Measurements from ENCODE around the gene MBNL1. TPM values are rescaled to one million over a fixed set of nuclear protein-coding genes. Genes with fewer than 3 reads are reported as not detected.
"Not testable (repeated sequence)": the region's sequence is repeated elsewhere in the genome, so short reads cannot be mapped to it uniquely, and the experiment has no call there.

The MBNL1 gene
- total and polyA plus RNA-seq, 4 donors, result 25.8 to 121 (median 71.9) TPM

- Histone ChIP-seq H3K4me3 (ENCODE audit: low read depth, low read length) (no peak overlapping the region), H3K4me1 (ENCODE audit: control insufficient read depth, insufficient read depth, low read length) (no peaks in the 10 kb centered on the region), H3K36me3 (ENCODE audit: control insufficient read depth, insufficient read depth, low read length) (no peaks in the 10 kb centered on the region), H3K27me3 (ENCODE audit: control insufficient read depth, insufficient read depth, low read length) (no peaks in the 10 kb centered on the region), H3K9me3 (ENCODE audit: control insufficient read depth, insufficient read depth, low read length) (no peaks in the 10 kb centered on the region), H3K27ac (ENCODE audit: low read depth, low read length) (no peak overlapping the region)
- DNase-seq (ENCODE audit: low read depth in 4 of 6, low spot score in 6 of 6), result no peak
- WGBS (ENCODE audit: insufficient coverage), result 100% methylated on average over 1 of the region's 4 CpGs
Measured at GRCh38 chr3:152395764-152396163, 127.0 kb downstream of the MBNL1 start.

GRCh38 chr3:152396867-152397266 is 128.1 kb downstream of the MBNL1 start:
- H3K9me3 ChIP-seq (ENCODE audit: control insufficient read depth, insufficient read depth, low read length), result no peaks in the 10 kb centered on the region
- no peak overlapping the region for H3K4me3 ChIP-seq (ENCODE audit: low read depth, low read length)
- no peaks in the 10 kb centered on the region for H3K4me1 ChIP-seq (ENCODE audit: control insufficient read depth, insufficient read depth, low read length)
- no peak overlapping the region for H3K27ac ChIP-seq (ENCODE audit: low read depth, low read length)
- no peak for DNase-seq (ENCODE audit: low read depth in 4 of 6, low spot score in 6 of 6)
- no peaks in the 10 kb centered on the region for H3K27me3 ChIP-seq (ENCODE audit: control insufficient read depth, insufficient read depth, low read length)
- H3K36me3 ChIP-seq (ENCODE audit: control insufficient read depth, insufficient read depth, low read length), result no peaks in the 10 kb centered on the region

GRCh38 chr3:152397348-152397747 is 128.6 kb downstream of the MBNL1 start:
- not testable (repeated sequence) for H3K36me3 ChIP-seq (ENCODE audit: control insufficient read depth, insufficient read depth, low read length); H3K9me3 ChIP-seq (ENCODE audit: control insufficient read depth, insufficient read depth, low read length); H3K27ac ChIP-seq (ENCODE audit: low read depth, low read length); H3K27me3 ChIP-seq (ENCODE audit: control insufficient read depth, insufficient read depth, low read length); H3K4me3 ChIP-seq (ENCODE audit: low read depth, low read length); DNase-seq (ENCODE audit: low read depth in 4 of 6, low spot score in 6 of 6); H3K4me1 ChIP-seq (ENCODE audit: control insufficient read depth, insufficient read depth, low read length)
- WGBS (ENCODE audit: insufficient coverage), result no CpG with 5 or more reads among the region's 2 CpGs

GRCh38 chr3:152398495-152398894 is 129.8 kb downstream of the MBNL1 start:
- H3K27me3 ChIP-seq (ENCODE audit: control insufficient read depth, insufficient read depth, low read length), result no peaks in the 10 kb centered on the region
- H3K4me1 ChIP-seq (ENCODE audit: control insufficient read depth, insufficient read depth, low read length), result no peaks in the 10 kb centered on the region
- DNase-seq (ENCODE audit: low read depth in 4 of 6, low spot score in 6 of 6), result no peak
- no peaks in the 10 kb centered on the region for H3K9me3 ChIP-seq (ENCODE audit: control insufficient read depth, insufficient read depth, low read length)
- no peak overlapping the region for H3K4me3 ChIP-seq (ENCODE audit: low read depth, low read length)
- H3K27ac ChIP-seq (ENCODE audit: low read depth, low read length), result no peak overlapping the region
- no peaks in the 10 kb centered on the region for H3K36me3 ChIP-seq (ENCODE audit: control insufficient read depth, insufficient read depth, low read length)

GRCh38 chr3:152399374-152399773 is 130.6 kb downstream of the MBNL1 start:
- Histone ChIP-seq H3K27me3 (ENCODE audit: control insufficient read depth, insufficient read depth, low read length) (no peaks in the 10 kb centered on the region), H3K9me3 (ENCODE audit: control insufficient read depth, insufficient read depth, low read length) (no peaks in the 10 kb centered on the region), H3K27ac (ENCODE audit: low read depth, low read length) (no peak overlapping the region), H3K4me1 (ENCODE audit: control insufficient read depth, insufficient read depth, low read length) (no peaks in the 10 kb centered on the region), H3K36me3 (ENCODE audit: control insufficient read depth, insufficient read depth, low read length) (no peaks in the 10 kb centered on the region), H3K4me3 (ENCODE audit: low read depth, low read length) (no peak overlapping the region)
- no peak for DNase-seq (ENCODE audit: low read depth in 4 of 6, low spot score in 6 of 6)

- Histone ChIP-seq H3K27me3 (ENCODE audit: control insufficient read depth, insufficient read depth, low read length) (no peaks in the 10 kb centered on the region), H3K4me3 (ENCODE audit: low read depth, low read length) (no peak overlapping the region), H3K36me3 (ENCODE audit: control insufficient read depth, insufficient read depth, low read length) (no peaks in the 10 kb centered on the region), H3K4me1 (ENCODE audit: control insufficient read depth, insufficient read depth, low read length) (no peaks in the 10 kb centered on the region), H3K9me3 (ENCODE audit: control insufficient read depth, insufficient read depth, low read length) (no peaks in the 10 kb centered on the region), H3K27ac (ENCODE audit: low read depth, low read length) (no peak overlapping the region)
- DNase-seq (ENCODE audit: low read depth in 4 of 6, low spot score in 6 of 6), result no peak
Measured at GRCh38 chr3:152400887-152401286, 132.2 kb downstream of the MBNL1 start.

GRCh38 chr3:152402695-152403451 is 134.1 kb downstream of the MBNL1 start:
- 41% methylated on average over 2 of the region's 5 CpGs for WGBS (ENCODE audit: insufficient coverage)
- Histone ChIP-seq H3K27me3 (ENCODE audit: control insufficient read depth, insufficient read depth, low read length) (no peaks in the 10 kb centered on the region), H3K36me3 (ENCODE audit: control insufficient read depth, insufficient read depth, low read length) (no peaks in the 10 kb centered on the region), H3K4me1 (ENCODE audit: control insufficient read depth, insufficient read depth, low read length) (no peaks in the 10 kb centered on the region), H3K4me3 (ENCODE audit: low read depth, low read length) (no peak overlapping the region), H3K27ac (ENCODE audit: low read depth, low read length) (no peak overlapping the region), H3K9me3 (ENCODE audit: control insufficient read depth, insufficient read depth, low read length) (peaks cover 2% of the 10 kb centered on the region)
- peak in 1 of 6 donors; percentile 32 for DNase-seq (ENCODE audit: low read depth in 4 of 6, low spot score in 6 of 6)

- peaks cover 2% of the 10 kb centered on the region for H3K9me3 ChIP-seq (ENCODE audit: control insufficient read depth, insufficient read depth, low read length)
- H3K36me3 ChIP-seq (ENCODE audit: control insufficient read depth, insufficient read depth, low read length), result no peaks in the 10 kb centered on the region
- H3K4me1 ChIP-seq (ENCODE audit: control insufficient read depth, insufficient read depth, low read length), result no peaks in the 10 kb centered on the region
- no peak overlapping the region for H3K27ac ChIP-seq (ENCODE audit: low read depth, low read length)
- H3K4me3 ChIP-seq (ENCODE audit: low read depth, low read length), result no peak overlapping the region
- peak in 1 of 6 donors; percentile 30 for DNase-seq (ENCODE audit: low read depth in 4 of 6, low spot score in 6 of 6)
- 42% methylated on average over 2 of the region's 2 CpGs for WGBS (ENCODE audit: insufficient coverage)
- no peaks in the 10 kb centered on the region for H3K27me3 ChIP-seq (ENCODE audit: control insufficient read depth, insufficient read depth, low read length)
Measured at GRCh38 chr3:152403632-152404066, 134.9 kb downstream of the MBNL1 start.

GRCh38 chr3:152404976-152405375 is 136.2 kb downstream of the MBNL1 start:
- no peaks in the 10 kb centered on the region for H3K27me3 ChIP-seq (ENCODE audit: control insufficient read depth, insufficient read depth, low read length)

GRCh38 chr3:152405915-152406802 is 137.4 kb downstream of the MBNL1 start:
- DNase-seq (ENCODE audit: low read depth in 4 of 6, low spot score in 6 of 6), result no peak
- H3K4me1 ChIP-seq (ENCODE audit: control insufficient read depth, insufficient read depth, low read length), result no peaks in the 10 kb centered on the region
- WGBS (ENCODE audit: insufficient coverage), result no CpG with 5 or more reads among the region's 3 CpGs
- H3K4me3 ChIP-seq (ENCODE audit: low read depth, low read length), result no peak overlapping the region
- peaks cover 2% of the 10 kb centered on the region for H3K9me3 ChIP-seq (ENCODE audit: control insufficient read depth, insufficient read depth, low read length)
- H3K36me3 ChIP-seq (ENCODE audit: control insufficient read depth, insufficient read depth, low read length), result no peaks in the 10 kb centered on the region
- no peak overlapping the region for H3K27ac ChIP-seq (ENCODE audit: low read depth, low read length)
- H3K27me3 ChIP-seq (ENCODE audit: control insufficient read depth, insufficient read depth, low read length), result no peaks in the 10 kb centered on the region

More at GRCh38 chr3:152404976-152405375, 136.2 kb downstream of the MBNL1 start:
- Histone ChIP-seq H3K9me3 (ENCODE audit: control insufficient read depth, insufficient read depth, low read length) (peaks cover 2% of the 10 kb centered on the region), H3K36me3 (ENCODE audit: control insufficient read depth, insufficient read depth, low read length) (no peaks in the 10 kb centered on the region), H3K27ac (ENCODE audit: low read depth, low read length) (no peak overlapping the region), H3K4me3 (ENCODE audit: low read depth, low read length) (no peak overlapping the region), H3K4me1 (ENCODE audit: control insufficient read depth, insufficient read depth, low read length) (no peaks in the 10 kb centered on the region)
- DNase-seq (ENCODE audit: low read depth in 4 of 6, low spot score in 6 of 6), result no peak
- WGBS (ENCODE audit: insufficient coverage), result no CpG with 5 or more reads among the region's 1 CpG

Data from spinal cord (tissue), 10 donors.